NCI-H1436 (cell line): ENCODE results near the gene MB.
"Not testable (repeated sequence)": the region's sequence is repeated elsewhere in the genome, so short reads cannot be mapped to it uniquely, and the experiment has no call there.

Experiments
- DNase-seq: peaks from one replicate; lab custom pipeline; 2025; lab: John Stamatoyannopoulos, UW

The MB gene

DNA sequence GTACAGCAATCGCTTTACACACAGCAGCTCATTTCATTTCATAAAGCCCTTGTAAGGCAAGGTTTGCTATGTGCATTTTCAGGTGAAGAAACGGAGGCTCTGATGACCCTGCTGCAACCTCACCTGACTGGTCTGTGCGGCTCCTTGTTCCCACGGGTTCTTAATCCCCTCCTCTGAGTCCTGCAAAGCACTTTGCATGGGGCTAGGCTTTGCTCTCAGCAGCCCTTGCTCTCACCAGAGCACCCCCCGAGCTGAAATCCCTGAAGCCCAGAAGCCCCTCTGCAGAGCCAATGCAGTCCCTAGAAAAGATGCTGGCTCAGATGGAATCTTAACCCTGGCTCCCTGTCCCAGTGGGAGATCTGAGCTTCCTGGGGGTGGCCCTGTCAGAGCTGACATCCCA, 20.1 kb upstream of the MB start:
- no peak for DNase-seq

DNA sequence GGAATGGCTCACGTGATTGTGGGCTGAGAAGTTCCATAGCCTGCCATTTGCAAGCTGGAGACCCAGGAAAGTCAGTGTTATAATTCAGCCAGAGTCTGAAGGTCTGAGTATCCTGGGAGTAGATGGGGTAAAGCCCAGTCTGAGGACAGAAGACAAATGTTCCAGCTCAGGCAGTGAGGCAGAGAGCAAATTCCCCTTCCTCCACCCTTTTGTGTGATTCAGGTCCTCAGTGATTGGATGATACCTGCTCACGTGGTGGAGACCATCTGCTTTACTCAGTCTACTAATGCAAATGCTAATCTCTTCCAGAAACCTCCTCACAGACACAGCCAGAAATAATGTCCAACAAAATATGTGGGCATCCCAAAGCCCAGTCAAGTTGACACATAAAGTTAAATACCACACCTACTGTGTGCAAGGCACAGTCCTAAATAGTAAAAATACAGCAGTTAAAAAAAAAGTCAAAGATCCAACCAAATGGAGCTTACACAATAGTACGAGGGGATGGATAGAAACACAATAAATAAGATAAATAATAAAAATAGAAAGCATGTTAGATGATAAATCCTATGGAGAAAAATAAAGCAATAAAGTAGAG, 17.9 kb upstream of the MB start:
- DNase-seq, result no peak

GRCh38 chr22:35634015-35634414, 16.9 kb upstream of the MB start:
- DNase-seq, result no peak

DNA sequence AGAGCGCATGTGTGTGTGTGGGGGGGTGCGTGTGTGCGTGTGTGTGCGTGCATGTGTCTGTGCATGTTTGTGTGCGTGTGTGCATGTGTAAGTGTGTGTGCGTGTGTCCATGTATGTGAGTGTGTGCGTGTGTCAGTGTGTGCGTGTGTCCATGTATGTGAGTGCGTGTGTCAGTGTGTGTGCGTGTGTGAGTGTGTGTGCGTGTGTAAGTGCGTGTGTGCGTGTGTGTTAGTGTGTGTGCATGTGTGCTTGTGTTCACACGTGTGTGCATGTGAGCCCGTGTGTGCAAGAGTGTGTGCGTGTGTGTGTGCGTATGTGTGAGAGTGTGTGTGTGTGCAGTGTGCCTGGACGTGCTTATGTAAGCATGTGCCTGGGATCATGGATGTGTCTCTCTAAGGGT, 16.4 kb upstream of the MB start:
- DNase-seq, result no peak

DNA sequence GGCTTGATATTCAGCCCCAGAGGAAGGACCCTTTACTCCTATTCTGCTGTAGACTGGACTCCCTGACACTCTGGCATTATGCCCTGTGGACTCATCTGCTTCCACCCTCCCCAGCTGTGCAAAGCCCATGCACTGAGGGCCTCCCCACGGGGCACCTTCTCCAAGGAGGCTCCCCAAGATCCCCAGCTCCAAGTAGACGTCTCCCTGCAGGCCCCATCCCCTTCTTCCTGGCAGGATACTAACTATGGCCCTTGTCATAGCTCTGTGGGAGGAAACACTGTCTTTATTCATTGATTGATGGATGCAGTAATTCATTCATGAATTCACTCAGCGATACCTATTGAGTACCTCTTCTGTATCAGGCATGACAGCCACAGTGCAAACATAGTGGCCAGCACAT, 15.8 kb upstream of the MB start:
- DNase-seq, result no peak

GRCh38 chr22:35631597-35631996, 14.5 kb upstream of the MB start:
- peak; percentile 31 for DNase-seq

GRCh38 chr22:35630891-35631290, 13.8 kb upstream of the MB start:
- no peak for DNase-seq

DNA sequence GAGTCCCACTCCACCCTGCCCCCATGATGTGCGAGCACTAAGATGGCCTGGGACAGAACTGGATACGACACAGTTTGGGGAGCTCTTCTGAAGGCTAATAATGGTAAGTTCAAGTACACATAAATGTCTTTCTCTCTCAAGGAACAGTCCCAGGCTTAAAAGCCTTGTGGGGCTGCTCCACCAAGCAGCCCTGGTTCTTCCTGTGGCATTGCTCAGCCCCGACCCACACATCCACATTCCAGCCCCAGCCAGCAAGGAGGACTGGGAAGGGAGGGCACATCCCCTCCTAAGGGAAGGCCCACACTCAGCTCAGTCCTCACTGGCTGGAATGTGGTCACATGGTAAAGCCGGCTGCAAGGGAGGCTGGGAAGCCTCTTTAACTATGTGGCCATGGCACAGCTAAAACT, 13.3 kb upstream of the MB start:
- DNase-seq, result no peak

- no peak for DNase-seq
These were observed 12.5 kb upstream of the MB start for GRCh38 chr22:35629406-35630216.

GRCh38 chr22:35628732-35629131, 11.6 kb upstream of the MB start:
- no peak for DNase-seq

- peak; percentile 42 for DNase-seq
These were observed 10.3 kb upstream of the MB start for GRCh38 chr22:35627267-35628041.

DNA sequence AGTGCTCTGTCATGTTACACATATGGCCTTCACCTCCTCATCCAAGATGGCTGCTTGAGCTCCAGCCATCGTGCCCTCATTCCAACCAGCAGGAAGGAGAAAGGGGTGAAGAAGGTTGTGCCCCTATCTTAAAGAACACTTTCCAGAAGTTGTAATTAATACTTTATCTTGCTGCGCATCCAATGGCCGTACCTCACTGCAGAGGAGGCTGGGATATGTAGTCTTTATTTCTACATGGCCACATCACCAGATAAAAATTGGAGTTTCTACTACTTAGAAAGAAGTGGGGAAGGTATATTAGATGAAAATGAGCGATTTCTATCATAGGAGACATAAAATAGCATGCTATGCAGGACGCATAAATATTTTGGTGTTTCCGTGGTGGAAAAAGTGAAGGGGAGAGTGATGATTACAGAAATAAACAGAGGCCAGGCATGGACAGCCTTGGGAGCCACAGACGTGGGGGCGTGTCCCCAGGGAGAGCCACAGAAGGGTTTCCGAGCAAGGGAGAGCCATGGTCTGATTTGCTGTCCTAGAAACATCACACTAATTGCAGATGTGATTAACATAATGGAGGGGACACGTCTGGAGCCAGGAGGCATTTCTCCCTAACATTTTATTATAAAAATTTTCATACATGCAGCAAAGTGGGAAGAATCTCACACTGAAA, 8.8 kb upstream of the MB start:
- no peak for DNase-seq

- no peak for DNase-seq
These were observed 7.4 kb upstream of the MB start for GRCh38 chr22:35624547-35624946.

GRCh38 chr22:35623885-35624284, 6.8 kb upstream of the MB start:
- DNase-seq, result not testable (repeated sequence)

GRCh38 chr22:35622191-35622913, 5.2 kb upstream of the MB start:
- peak; percentile 16 for DNase-seq

- no peak for DNase-seq
These were observed 4.3 kb upstream of the MB start for GRCh38 chr22:35621451-35621850.

- DNase-seq, result peak; percentile 71
These were observed 3.6 kb upstream of the MB start for GRCh38 chr22:35620624-35621251.

DNA sequence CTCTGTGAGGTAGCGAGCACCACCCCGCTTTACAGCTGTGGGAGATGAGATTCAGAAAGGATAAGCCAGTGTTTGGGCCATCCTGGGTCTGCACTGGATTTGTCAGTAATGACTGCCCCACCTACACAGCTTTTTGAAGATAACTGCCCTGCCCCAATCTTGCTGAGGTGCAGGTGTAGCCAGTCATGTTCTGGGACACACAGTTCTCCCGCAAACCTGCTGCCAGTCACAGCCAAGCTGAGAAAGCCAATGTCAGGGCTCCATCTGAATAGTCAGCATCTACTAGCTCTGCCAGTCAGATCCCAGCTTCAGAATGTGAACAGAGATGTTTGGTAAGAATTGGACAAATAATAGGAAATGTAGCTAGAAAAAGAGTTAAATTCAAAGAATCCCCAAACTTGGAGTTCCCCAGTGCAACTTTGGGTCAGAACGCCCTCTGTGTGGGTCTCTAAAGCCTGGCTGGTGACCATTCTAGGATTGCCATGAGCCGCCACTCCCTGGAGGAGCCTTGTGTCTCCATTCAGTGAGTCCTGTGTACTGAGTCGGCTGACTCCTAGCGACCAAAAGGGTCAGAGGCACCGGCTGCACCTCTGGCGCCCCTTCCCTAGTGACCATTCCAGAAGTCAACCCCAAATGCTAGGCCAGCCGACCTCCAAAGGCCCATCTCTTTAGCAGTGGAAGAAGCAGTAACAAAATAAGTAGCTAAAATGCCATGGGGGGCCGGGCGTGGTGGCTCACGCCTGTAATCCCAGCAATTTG, 2.4 kb upstream of the MB start:
- DNase-seq, result no peak

DNA sequence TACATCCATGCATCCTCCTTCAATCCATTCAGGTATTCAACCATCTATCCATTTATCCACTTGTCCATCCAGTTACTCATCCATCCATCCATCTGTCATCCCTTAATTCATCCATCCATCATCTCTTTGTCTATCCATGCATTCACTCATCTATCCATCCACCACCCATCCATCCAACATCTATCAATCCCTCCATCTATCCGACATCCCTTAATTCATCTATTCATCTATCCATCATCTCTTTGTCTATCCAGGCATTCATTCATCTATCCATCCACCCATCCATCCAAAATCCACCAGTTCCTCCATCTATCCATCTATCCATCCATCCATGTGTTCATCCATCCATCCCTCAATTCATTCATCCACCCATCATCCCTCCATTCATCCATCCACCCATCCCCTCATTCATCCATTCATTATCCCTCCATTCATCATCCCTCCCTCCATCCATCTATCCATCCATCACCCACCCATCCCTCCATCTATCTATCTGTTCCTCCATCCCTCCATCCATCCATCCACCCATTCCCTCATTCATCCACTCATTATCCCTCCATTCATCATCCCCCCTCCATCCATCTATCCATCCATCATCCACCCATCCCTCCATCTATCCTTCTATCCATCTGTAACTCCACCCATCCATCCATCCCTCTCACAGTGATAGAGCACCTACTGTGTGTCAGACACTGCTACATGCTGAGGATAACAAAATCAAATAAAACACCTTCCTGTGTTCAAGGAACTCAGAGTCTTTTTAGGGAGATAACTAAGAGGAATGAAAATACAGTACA, 1.5 kb upstream of the MB start:
- DNase-seq, result no peak

DNA sequence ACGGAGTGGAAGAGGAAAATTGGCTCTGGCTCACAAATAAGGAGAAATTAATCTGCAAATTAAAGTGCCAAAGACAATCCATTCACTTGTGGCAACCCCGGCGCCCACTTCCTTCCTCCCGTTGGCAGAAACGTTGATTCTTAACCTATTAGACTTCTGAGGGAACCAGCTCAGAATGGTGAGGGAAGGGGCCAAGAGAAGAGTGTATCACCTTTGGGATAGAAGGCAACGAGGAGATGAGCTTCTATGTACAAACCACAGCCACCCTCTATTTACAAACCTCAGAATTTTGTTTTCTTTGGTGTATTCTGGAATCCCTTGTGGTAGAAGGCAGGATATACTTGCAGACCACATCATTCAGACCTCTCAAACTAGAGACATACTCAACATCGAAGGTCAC, 1.1 kb downstream of the MB start:
- no peak for DNase-seq
